Colonic mucosa (tissue), 4 donors: ENCODE results near the gene CHMP5. TPM values are rescaled to one million over a fixed set of nuclear protein-coding genes. Genes with fewer than 3 reads are reported as not detected.

Experiments
- DNase-seq: peaks from one replicate; pipeline ENCODE4 v3.0.0-alpha.2; 2020
- H3K27ac ChIP-seq: fragments of 200-600 bp; one replicate; pipeline ENCODE4 v1.8.0; 2021
- H3K27me3 ChIP-seq: fragments of 200-600 bp; one replicate; pipeline ENCODE4 v1.8.0; 2021
- H3K36me3 ChIP-seq: fragments of 200-600 bp; one replicate; pipeline ENCODE4 v1.8.0; 2021
- H3K4me1 ChIP-seq: fragments of 200-600 bp; one replicate; pipeline ENCODE4 v1.8.0; 2021; ENCODE audit warnings: mild to moderate bottlenecking
- H3K4me3 ChIP-seq: fragments of 200-600 bp; one replicate; pipeline ENCODE4 v1.8.0; 2021
- H3K9ac ChIP-seq, 2 donors: one replicate each; pipeline ENCODE4 v1.7.0; 2013; ENCODE audit warnings: control low read depth in 2 of 2, low read depth in 2 of 2, low read length in 2 of 2
- H3K9me3 ChIP-seq: fragments of 200-600 bp; one replicate; pipeline ENCODE4 v1.8.0; 2021
- CTCF ChIP-seq: fragments of 200-600 bp; IDR thresholded peaks from one replicate; pipeline ENCODE4 v1.8.0; 2022; ENCODE audit warnings: antibody characterized with exemption, mild to moderate bottlenecking
- intact Hi-C: fragments of 100-400 bp; cut with DNase I; formaldehyde crosslinking; loops from one replicate; pipeline ENCODE4 v1.14.1; 2022
- total RNA-seq, 2 donors: library from RNA; stranded (reverse); fragmentation: NEBNext Ultra II Directional in 1 of 2; extraction: Animal tissue kit (Norgen Biotek cat#: 25700) in 1 of 2; gene quantifications; one replicate each; pipeline ENCODE4 v1.2.1, GENCODE V29; 2021
- donor health status: healthy.
- donor health status: DM: no; HTN: no; CAD: no.
- donor health status: DM: no; HTN: no; CAD: no.

The CHMP5 gene
- total RNA-seq, 2 donors from 2014 or later = 60.3 to 97.0 TPM

DNA sequence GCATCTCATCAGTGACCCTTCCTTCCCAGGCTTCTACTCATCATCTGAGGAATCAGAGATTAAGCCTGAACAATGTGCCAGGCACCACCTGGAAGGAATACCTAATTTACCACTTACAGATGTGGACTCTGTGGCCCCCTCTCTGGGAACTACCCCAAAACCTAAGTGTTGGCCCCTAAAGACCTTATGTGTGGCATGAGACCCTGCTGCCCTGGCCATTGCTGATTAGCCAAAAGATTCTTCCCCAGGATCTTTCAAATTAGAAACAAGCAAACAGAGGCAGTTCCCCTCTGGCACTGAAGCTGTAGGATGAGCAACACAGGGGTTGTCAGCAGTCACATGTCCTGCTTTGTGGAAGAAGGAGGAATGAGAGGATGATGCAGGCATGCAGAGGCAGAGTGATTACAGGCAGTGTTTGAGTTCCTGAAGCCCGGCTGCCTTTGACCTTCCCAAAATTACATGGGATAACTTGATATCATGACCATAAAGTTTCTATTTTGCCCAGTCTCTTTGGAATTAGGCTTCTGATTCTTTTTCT lies 14.3 kb upstream of the CHMP5 start:
- Histone ChIP-seq H3K4me1 (no peaks in the 10 kb centered on the region), H3K9ac (no peak overlapping the region), H3K4me3 (no peak overlapping the region), H3K36me3 (peaks cover 14% of the 10 kb centered on the region), H3K9me3 (no peaks in the 10 kb centered on the region), H3K27ac (no peak overlapping the region), H3K27me3 (no peaks in the 10 kb centered on the region)
- no peak for TF ChIP-seq CTCF
- DNase-seq = no peak
- intact Hi-C loops = no loop called here

DNA sequence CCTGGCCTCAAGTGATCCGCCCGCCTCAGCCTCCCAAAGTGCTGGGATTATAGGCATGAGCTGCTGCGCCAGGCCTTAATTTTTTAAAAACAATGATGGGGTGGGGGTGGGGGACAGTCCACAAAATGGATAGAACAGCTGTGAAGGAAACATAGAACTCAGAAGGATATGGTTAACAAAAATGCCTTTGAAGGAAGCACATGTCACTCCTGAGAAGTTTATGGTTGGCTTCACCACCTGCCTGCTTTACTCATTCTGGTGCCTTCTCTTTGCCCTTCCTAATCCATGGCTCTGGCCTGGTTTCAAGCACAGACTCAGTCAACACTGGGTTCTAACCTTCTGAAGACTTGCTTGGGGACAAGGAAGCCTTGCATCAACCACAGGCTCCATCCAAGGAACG lies 10.6 kb upstream of the CHMP5 start:
- Histone ChIP-seq H3K9ac (no peak overlapping the region), H3K9me3 (no peaks in the 10 kb centered on the region), H3K27me3 (no peaks in the 10 kb centered on the region), H3K4me3 (no peak overlapping the region), H3K27ac (no peak overlapping the region), H3K36me3 (peaks cover 15% of the 10 kb centered on the region), H3K4me1 (no peaks in the 10 kb centered on the region)
- intact Hi-C loops = no loop called here
- DNase-seq = no peak
- TF ChIP-seq CTCF = no peak

DNA sequence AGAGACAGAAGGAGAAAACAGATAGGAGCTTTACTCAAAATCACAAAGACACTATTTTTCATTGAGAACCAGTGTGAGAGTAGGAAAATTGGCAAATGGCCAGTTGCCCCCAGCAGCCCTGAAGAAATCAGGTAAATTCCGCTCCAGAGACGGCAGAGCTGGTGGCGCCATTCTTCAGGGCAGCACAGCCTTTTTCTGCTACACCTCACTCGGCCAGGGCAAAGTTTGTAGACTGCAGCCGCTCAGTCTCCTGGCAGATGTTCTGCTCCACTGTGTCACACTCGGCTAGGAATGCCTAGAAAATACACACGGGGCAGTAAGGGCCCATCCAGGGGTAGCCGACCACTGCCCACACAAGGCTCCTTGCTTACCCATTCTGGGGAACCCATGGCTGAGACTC lies 9.8 kb upstream of the CHMP5 start:
- Histone ChIP-seq H3K9me3 (no peaks in the 10 kb centered on the region), H3K4me3 (no peak overlapping the region), H3K9ac (no peak overlapping the region), H3K4me1 (no peaks in the 10 kb centered on the region), H3K27ac (no peak overlapping the region), H3K36me3 (peaks cover 15% of the 10 kb centered on the region), H3K27me3 (no peaks in the 10 kb centered on the region)
- intact Hi-C loops = no loop called here
- TF ChIP-seq CTCF = no peak
- DNase-seq = no peak

DNA sequence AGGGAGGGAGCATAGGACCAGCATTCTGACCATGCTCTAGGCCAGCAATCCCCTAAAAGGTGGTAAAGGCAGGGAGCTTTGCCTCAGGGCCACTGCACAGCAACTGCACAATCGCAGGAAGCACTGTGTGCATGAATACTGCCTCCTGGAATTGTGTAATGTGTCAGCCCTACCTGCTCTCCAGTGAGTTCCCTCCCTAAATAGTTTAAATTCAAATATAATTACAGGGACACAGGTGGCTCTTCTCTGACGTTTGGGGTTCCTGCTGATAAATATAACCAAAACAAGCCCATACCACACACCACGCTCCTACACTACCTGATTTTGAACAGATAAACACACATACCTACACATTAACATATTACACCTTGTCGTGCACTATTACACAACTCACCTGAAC lies 9.4 kb upstream of the CHMP5 start:
- H3K27me3 ChIP-seq = no peaks in the 10 kb centered on the region
- no peak for TF ChIP-seq CTCF
- no peak overlapping the region for H3K4me3 ChIP-seq
- no peaks in the 10 kb centered on the region for H3K9me3 ChIP-seq
- DNase-seq = no peak
- H3K27ac ChIP-seq = no peak overlapping the region
- H3K9ac ChIP-seq = no peak overlapping the region
- no peaks in the 10 kb centered on the region for H3K4me1 ChIP-seq
- H3K36me3 ChIP-seq = peaks cover 19% of the 10 kb centered on the region
- intact Hi-C loops = no loop called here

DNA sequence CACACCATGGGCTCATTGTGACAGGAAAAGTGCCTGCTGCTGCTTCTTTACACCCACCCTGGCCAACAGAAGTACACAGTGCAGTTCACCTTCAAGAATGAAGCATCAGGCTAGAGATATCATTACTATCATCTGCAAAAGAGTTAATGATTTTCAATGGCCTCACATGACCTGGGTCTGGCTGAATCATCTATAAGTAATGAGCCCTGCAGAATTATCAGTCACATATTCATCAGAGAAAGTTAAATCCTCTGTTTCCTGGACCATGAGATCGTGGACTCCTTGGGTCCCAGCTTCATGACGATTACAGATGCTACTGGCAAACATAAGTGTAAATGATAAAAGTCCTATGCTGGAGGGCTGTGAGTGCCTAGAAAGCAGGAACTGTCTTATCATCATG lies 8.6 kb upstream of the CHMP5 start:
- no peak for DNase-seq
- no peaks in the 10 kb centered on the region for H3K4me1 ChIP-seq
- H3K36me3 ChIP-seq = peaks cover 23% of the 10 kb centered on the region
- no peak overlapping the region for H3K27ac ChIP-seq
- no peaks in the 10 kb centered on the region for H3K27me3 ChIP-seq
- H3K4me3 ChIP-seq = no peak overlapping the region
- intact Hi-C loops = no loop called here
- H3K9me3 ChIP-seq = no peaks in the 10 kb centered on the region
- no peak for TF ChIP-seq CTCF
- no peak overlapping the region for H3K9ac ChIP-seq
